ENCODE measurements around the gene NAXD.

DNA sequence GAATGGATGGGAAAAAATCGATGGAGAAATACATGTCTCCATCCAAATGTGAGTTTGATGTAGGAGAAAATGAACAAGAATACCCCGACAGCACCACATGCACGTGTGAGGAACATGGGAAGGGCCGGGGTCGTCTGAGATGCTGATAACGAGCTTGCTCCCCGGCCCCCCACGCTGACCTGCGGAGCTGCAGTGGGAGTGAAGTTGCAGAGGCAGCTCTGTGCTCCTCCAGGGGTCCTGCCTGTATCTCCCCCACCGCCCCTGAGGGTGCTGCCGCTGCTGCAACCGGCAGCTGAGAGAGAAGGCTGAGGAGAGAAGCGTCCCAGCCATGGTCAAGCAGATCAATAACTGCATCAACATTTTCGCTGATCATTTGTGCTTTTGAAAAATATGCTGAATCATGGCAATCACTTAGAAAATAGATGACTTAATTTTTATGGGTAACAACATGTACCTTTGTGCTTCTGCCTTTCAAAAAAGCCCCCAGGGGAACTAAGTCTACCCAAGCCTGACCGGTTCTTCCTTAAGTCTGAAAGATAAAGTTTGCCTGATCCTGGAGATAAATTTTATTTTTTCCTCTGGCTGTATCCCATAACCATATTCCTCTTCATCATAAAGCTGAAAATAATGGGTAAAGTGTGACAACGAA, 18.2 kb upstream of the NAXD start:
- no peak for TF ChIP-seq POLR2A (IDR thresholded peaks at IDR 0.05; ENCODE audit: low read length)
- TF ChIP-seq GATA1 (IDR thresholded peaks at IDR 0.05; ENCODE audit: low read depth, low read length), result no peak
